Stimulated activated CD8-positive, alpha-beta memory T cell treated with anti-CD3 and anti-CD28 coated beads, Interleukin-12 subunit alpha, Interleukin-12 subunit beta, amount 100 ng/mL, for 1 hour (primary cell): ENCODE measurements around the gene TBCB.
"Not testable (repeated sequence)": the region's sequence is repeated elsewhere in the genome, so short reads cannot be mapped to it uniquely, and the experiment has no call there.

Experiments used
- DNase-seq: peaks from one replicate; pipeline ENCODE4 v3.0.0-alpha.2; 2020; ENCODE audit warnings: low read depth

The TBCB gene

DNA sequence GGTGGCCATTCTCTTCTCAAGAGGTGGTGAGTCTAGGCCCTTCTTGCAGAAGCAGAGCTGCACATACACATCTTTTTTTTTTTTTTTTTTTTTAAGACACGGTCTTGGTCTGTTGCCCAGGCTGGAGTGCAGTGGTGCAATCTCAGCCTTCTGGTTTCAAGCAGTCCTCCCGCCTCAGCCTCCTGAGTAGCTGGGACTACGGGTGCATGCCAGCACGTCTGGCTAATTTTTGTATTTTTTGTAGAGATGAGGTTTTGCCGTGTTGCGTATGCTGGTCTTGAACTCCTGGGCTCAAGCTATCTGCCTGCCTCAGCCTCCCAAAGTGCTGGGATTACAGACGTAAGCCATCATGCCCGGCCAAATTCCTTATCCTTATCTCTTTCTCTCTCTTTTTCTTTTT lies 58.6 kb downstream of the TBCB start:
- DNase-seq, result not testable (repeated sequence)
